GM12801 (cell line): ENCODE measurements around the gene CCDC192.

Experiments
- TF ChIP-seq, protein P1 (sequence below): IDR thresholded peaks from one replicate; pipeline ENCODE4 v1.5.1; 2011; ENCODE audit warnings: control low read depth; ENCODE audit not compliant: insufficient read length; ENCODE audit errors: extremely low read depth

The CCDC192 gene

DNA sequence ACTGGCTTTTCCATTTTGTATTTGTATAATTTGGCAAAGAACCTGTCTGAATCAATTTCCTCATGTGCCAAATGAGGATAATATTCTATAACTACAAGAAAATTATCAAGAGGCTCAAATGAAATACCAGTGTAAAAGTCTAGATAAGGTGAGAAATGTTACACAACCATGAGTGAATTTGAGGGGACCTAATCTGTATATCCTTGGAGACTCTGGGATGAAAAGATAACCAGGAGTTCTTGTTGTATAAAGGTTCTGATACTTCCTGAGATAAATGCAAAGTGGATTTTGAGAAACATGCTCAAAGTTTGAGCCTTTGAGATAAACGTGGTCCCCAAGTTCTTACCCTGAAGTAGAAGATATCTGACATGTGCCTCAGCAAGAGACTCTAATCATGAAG, 260.0 kb downstream of the CCDC192 start:
- TF ChIP-seq, protein P1, sequence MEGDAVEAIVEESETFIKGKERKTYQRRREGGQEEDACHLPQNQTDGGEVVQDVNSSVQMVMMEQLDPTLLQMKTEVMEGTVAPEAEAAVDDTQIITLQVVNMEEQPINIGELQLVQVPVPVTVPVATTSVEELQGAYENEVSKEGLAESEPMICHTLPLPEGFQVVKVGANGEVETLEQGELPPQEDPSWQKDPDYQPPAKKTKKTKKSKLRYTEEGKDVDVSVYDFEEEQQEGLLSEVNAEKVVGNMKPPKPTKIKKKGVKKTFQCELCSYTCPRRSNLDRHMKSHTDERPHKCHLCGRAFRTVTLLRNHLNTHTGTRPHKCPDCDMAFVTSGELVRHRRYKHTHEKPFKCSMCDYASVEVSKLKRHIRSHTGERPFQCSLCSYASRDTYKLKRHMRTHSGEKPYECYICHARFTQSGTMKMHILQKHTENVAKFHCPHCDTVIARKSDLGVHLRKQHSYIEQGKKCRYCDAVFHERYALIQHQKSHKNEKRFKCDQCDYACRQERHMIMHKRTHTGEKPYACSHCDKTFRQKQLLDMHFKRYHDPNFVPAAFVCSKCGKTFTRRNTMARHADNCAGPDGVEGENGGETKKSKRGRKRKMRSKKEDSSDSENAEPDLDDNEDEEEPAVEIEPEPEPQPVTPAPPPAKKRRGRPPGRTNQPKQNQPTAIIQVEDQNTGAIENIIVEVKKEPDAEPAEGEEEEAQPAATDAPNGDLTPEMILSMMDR: no peak

- TF ChIP-seq, protein P1: no peak
Observed at GRCh38 chr5:127963931-127964330, 260.7 kb downstream of the CCDC192 start.

DNA sequence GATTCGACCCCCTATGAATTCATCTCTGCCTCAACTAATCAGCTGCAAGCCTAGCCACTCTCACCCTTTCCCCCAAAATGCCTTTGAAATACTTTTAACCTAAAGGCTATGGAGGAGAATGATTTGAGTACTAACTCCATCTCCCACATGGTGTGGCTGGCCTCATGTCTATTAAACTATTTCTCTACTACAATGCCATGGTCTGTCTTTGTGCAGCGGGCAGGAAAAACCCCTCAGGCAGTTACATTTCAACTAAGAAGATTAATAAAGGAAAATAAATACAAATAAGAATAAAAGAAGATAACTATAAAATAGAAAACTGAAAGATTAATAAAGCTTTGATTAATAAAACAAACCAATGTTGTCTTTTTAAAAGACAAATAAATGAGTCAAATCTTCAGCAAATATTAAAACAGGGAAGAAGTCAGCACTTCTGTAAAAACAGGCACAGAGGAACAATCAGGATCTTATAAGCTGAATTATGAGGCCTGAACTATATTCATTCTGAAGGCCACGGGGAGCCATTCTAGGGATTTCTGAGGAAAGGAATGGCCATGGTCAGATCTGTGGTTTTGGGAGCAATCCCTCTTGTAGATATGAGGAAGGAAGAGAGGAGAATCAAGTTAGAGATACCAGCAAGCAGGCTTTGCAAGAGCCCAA, 264.3 kb downstream of the CCDC192 start:
- TF ChIP-seq, protein P1: no peak

DNA sequence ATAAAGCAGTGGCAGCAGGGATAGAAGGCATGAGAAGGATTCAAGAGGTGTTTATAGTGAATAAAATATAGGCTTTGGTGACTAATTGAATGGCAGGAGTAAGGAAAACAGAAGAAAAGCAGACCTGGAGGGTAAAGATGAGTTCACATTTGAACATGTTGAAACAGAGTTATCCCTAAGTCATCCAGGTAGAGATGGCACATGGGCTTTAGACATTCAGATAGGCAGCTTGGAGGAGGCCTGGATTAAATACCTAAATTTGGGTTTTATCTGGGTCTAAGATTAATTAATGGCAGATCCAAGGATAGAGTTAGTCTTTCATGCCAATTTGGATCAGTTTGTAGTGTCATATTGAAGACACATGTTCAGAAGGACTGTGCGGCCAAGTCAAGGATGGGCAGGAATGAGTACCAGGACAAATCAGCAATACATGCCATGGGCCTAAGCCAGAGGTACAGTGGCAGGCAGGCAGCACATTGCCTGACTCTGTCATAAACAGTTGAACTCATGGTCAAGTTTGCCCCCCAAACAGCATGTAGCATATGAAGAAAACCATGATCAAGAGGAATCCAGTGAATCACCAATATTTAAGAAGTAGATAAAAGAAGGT, 264.9 kb downstream of the CCDC192 start:
- TF ChIP-seq, protein P1: no peak

GRCh38 chr5:127969002-127969401, 265.8 kb downstream of the CCDC192 start:
- TF ChIP-seq, protein P1: no peak

- TF ChIP-seq, protein P1: no peak
Observed at GRCh38 chr5:127969651-127970050, 266.5 kb downstream of the CCDC192 start.

DNA sequence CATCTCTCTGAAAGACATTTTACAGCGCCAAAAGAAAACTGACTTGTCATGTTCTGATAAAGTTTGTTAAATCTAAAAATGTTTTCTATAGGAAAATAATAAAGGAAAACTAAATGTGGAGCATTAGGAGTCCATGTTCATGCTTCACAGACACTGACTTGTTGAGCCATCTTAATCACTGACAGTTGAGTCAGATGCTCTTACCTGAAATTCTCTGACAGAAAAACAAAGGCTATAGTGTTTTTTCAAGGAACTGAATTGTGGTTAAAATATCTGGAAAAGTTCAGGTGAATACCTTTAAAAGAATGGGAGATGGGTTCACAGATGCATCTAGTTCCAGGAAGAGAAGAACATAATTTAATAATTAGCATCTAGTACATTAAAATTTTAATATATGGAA, 266.9 kb downstream of the CCDC192 start:
- TF ChIP-seq, protein P1: no peak
